Occipital lobe (tissue), 2 donors: Measurements from ENCODE around the gene EFHD1. TPM values are rescaled to one million over a fixed set of nuclear protein-coding genes. Genes with fewer than 3 reads are reported as not detected.
"Not testable (repeated sequence)": the region's sequence is repeated elsewhere in the genome, so short reads cannot be mapped to it uniquely, and the experiment has no call there.

Experiments used
- DNase-seq: peaks from one replicate; lab custom pipeline; 2025; lab: John Stamatoyannopoulos, UW
- total RNA-seq: library from RNA; depleted of rRNA; stranded (reverse); fragments of >200 nt; gene quantifications from one replicate; pipeline ENCODE4 v1.2.3, GENCODE V29; 2014

Gene EFHD1
- total RNA-seq, 1 donor from 2014 or later, result 1.1 TPM

- DNase-seq, result no peak
Measured at GRCh38 chr2:232689152-232689910, 55.9 kb downstream of the EFHD1 start.

DNA sequence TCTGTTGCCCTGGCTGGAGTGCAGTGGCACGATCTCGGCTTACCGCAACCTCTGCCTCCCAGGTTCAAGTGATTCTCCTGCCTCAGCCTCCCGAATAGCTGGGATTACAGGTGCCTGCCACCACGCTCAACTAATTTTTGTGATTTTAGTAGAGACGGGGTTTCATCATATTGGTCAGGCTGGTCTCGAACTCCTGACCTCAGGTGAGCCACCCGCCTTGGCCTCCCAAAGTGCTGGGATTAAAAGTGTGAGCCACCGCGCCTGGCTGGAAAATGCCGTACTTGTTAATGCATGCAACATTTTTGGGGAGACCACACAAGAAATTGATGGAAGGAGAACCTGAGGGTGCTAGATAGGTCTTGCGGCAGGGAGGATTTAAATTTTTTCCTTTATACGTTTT lies 57.7 kb downstream of the EFHD1 start:
- not testable (repeated sequence) for DNase-seq

DNA sequence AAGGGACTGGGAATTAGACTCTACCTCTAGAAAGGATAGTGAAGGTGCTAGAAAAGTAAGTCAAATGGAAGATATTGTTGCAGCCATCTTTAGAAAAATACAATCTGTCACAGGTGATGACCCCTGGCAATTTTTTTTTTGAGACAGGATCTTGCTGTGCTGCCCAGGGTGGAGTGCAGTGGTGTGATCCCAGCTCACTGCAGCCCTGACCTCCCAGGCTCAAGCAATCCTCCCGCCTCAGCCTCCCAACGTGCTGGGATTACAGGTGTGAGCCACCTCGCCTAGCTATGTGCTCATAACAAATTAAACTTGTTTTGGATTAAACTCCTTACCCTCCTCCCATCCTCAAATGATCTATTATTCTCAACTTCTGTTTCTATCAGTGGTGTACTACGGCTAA lies 59.9 kb downstream of the EFHD1 start:
- no peak for DNase-seq

DNA sequence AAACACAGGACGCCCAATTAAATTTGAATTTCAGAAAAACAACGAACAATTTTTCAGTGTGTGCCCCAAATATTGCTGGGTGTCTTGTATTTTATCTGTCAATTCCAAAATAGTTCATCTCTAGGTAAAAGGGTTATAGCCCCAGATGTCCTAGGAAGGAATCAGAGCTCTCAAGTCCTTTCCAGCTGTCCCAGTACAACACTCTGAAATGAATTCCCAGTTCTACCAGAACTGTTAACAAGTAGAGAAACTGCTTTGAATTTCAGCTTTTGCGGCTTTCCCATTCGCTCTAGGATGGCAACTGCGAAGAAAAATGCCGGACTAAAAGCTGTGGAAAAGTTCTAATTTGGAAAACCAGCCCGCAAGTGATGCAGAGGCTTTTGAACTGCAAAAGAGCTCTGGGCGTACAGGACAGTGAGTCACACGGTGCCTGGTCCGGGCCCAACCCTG lies 63.2 kb downstream of the EFHD1 start:
- DNase-seq, result no peak

DNA sequence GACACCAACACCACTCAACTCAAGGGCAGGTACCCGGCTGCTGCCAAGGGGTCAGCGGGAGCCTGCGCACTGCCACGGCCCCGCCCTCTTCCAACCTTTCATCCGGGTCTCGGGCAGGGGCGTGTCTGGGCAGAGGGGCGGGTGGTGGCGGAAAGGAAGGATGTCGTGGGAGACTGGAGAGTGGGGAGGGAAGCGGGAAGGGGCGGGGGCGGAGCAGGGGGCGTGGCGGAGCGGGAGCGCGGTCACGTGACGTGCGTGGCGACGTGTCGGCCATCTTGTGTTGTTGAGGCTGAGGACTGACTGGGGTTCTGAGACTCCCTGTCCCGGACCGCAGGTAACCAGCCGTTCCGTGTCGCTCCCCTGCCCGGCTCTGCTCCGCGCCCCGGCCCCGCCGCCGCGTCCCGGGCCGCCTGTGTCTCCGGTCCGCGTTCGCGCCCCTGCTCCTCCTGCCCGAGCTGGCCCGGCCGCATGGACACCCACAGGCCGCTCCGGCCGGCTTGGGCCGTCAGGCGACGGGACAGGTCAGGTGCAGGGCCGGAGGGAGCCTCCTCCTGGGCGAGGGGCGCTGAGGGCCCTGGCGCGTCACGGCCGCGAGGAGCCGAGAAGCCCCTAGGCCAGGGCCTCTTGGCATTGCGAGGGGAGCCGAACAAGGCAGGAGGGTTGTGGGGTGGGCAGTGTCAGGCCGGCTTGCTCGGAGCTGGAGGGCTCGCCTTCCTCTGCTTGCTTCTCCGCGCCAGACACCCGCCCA lies 63.8 kb downstream of the EFHD1 start, which contains the start of gene GIGYF2:
Gene GIGYF2 (plus strand): TSS at position 273 of the 748 bp plus-strand sequence. CDS start 37,867 bp downstream, outside the sequence.
- DNase-seq, result peak; percentile 96

- no peak for DNase-seq
Measured at GRCh38 chr2:232697807-232698110, 64.4 kb downstream of the EFHD1 start.

DNA sequence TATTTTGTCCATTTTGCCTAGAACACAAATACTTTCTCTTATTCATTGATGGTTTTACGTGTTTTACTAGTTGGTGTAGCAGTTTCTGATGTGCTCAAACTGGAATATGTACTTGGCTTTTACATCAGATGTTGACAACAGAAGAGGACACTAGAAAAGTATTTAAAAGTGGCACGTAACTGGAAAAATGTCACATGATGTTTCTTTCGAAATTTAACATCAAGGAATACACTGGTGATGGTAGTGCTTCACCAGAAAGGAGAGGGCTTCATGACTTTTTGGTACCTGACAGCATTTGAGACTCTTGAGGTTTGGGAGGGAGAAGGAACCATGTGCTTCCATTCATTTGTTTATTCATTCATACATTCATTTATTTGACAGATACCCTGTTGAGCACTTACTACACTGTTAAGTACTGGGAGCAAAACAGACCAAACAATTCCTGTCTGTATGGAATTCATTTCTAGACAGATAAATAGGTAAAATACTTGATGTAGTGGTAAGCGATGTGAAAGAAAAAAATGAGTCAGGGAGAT lies 65.2 kb downstream of the EFHD1 start:
- DNase-seq, result no peak

DNA sequence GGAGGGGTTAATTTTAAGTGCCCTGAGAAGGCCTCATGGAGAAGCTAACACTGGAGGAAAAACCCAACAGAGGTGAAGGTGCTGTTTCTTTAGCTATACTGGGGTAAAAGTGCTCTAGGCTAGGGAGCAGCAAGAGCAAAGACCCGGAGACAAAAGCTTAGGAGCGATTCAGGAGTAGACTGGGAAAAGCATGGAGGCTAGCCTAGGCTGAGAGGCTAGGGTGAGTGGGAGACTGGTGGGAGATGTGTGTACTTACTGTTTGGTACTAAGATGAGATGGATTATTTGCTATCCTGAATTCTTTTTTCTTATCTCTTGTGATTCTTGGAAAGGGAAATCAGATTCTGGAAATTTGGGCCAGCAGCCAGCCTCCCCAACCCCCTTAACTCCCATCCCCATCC lies 65.7 kb downstream of the EFHD1 start:
- DNase-seq, result no peak

GRCh38 chr2:232700154-232700553 lies 66.8 kb downstream of the EFHD1 start:
- DNase-seq, result no peak

DNA sequence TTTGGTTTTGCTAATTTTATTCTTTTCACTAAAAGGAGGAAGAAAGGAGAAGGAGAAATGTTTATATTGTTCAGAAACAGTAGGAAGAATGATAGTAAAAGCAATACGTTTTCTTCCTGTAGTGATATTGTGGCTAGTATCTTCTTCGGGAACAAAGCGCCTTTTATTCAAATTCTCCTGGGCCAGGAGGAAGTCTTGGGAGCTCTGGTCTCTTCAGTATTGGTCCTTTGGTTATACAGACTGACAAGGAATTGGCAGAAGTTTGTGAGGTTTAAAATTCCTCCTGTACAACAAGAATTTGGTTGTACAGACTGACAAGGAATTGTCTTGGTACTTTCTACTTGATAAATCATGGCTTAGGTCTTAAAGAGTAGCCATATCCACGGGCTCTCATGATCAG lies 73.7 kb downstream of the EFHD1 start:
- DNase-seq, result no peak

DNA sequence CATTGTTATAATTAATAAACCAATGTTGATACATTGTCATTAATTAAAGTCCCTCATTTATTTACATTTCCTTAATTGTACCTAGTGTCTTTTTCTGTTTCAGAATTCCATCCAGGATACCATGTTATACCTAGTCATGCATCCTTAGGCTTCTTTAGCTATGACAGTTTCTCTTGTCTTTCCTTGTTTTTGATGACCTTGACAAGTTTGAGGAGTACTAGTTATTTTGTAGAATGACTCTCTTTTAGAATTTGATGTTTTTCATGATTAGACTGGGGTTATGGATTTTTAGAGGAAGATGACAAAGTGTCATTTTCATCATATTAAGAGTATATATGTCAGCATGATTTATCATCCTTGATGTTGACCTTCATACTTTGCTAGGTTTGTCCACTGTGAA lies 80.1 kb downstream of the EFHD1 start:
- DNase-seq, result no peak

- DNase-seq, result no peak
Measured at GRCh38 chr2:232714969-232715368, 81.6 kb downstream of the EFHD1 start.

DNA sequence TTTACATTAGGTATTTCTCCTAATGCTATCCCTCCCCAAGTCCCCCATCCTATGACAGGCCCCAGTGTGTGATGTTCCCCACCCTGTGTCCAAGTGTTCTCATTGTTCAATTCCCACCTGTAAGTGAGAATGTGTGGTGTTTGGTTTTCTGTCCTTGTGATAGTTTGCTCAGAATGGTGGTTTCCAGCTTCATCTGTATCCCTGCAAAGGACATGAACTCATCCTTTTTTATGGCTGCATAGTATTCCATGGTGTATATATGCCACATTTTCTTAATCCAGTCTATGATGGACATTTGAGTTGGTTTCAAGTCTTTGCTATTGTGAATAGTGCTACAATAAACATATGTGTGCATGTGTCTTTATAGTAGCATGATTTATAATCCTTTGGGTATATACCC lies 86.7 kb downstream of the EFHD1 start:
- not testable (repeated sequence) for DNase-seq

DNA sequence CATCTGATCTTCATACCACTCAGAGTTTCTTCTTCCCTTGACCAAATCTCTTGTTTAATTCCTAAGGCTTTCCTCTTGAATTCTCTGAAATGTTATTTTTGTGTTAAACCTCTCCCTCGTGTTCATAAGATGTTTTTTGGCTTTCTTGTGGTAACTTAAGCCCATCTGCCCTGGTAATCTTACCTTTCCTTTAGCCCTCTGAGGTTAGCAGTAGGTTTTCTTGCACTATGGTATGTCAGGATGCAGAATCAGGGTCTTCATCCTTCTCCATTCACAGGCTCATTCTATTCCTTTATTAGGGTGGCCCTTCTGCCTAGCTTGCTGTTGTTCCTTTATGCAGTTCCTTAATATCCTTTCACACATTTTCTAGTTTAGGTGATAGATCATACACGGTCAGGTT lies 87.9 kb downstream of the EFHD1 start:
- no peak for DNase-seq

GRCh38 chr2:232721882-232722281 lies 88.5 kb downstream of the EFHD1 start:
- DNase-seq, result no peak

DNA sequence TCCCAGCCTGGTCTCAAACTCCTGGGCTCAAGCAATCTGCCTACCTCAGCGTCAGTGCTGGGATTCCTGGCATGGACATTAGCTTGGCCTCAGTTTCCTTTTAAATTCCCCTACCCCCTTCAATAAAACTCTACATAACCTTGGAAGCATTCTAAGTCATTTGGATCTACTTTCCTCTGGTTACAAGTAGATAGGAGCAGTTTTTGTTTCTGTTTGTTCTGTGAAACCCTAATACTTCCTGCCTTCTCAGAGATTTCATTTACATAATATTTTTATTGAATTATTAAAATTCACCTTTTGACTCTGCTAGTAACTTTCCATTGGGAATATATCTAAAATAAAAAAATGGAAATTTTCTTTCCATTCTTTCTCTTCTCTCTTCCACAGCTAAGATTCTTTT lies 89.6 kb downstream of the EFHD1 start:
- no peak for DNase-seq

DNA sequence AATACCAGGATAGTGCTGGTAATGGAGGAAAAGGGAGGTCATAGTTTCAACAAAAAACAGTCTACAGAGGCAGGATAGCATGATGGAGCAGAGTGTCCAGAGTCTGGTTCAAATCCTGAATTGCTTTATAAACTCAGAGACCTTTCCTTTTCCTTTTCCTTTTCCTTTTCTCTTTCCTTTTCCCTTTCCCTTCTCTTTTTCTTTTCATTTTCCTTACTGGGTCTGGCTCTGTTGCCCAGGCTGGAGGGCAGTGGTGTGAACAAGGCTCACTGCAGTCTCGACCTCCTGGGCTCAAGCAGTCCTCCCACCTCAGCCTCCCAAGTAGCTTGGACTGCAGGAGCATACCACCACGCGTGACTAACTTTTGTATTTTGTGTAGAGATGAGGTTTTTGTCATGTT lies 95.4 kb downstream of the EFHD1 start:
- no peak for DNase-seq

DNA sequence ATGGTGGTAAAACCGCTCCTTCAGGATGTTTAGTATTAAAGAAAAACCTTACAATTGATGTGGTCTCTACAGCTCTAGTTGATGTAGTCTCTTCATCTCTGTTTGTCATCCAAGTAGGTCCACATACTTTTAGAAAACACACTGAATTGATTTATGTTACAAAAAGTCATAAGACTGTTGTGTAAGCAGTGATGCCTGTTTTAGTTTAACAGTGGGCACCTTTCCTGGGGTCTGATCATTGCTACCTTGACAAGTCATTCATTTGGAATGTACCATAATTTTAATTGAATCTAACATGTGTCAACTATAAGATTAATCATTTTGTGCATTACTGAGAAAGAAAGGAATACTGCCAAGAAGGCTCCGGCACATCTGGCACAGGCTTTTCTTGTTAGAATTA lies 98.1 kb downstream of the EFHD1 start:
- no peak for DNase-seq
